DOHH2 (cell line): ENCODE results near the gene NPFF.

Source experiments
- EZH2phosphoT487 ChIP-seq: fragments of 200-600 bp; sonication (generic); IDR thresholded peaks from 2 replicates; pipeline ENCODE4 v1.6.1; 2017; ENCODE audit warnings: borderline replicate concordance, mild to moderate bottlenecking, antibody characterized with exemption, low read length, moderate library complexity, mixed read lengths
- TF ChIP-seq, protein P1 (sequence below): fragments of 200-600 bp; sonication (generic); IDR thresholded peaks from one replicate; pipeline ENCODE4 v1.5.1; 2014; ENCODE audit warnings: antibody characterized with exemption, mild to moderate bottlenecking, low read depth, low read length; ENCODE audit not compliant: poor library complexity, severe bottlenecking

DNA sequence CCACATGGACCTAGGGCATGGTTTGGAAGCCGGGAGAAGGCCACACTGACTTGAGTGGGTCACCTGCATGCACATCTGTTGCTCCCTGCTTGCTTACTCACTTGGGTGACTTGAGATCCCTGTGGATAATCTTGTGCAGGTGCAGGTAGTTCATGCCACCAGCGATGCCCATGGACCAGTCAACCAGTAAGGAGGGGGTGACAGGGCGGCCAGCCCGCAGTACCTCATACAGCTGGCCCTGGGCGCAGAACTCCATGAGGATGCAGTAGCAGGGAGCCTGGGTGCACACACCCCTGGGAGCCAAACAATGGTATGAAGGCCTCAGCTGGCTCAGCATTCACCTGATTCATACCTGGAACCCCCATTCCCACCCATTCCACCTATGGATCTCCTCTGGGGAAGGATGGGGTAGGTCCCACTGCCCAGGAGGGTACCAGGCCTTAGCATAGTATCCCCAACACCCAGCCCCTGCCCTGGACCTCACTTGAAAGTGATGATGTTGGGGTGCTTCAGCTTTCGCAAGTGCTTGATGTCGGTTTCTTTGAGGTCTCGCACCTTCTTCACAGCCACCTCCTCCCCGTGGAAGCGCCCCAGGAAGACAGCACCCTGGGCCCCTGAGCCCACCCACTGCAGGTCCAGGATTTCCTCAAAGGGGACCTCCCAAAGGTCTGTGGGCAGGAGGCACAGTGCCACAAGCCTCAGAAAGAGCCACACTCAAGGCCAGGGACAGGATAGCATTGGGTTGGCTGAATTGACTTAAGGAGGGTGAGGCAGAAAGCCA, 21.1 kb downstream of the NPFF start:
- TF ChIP-seq, protein P1, sequence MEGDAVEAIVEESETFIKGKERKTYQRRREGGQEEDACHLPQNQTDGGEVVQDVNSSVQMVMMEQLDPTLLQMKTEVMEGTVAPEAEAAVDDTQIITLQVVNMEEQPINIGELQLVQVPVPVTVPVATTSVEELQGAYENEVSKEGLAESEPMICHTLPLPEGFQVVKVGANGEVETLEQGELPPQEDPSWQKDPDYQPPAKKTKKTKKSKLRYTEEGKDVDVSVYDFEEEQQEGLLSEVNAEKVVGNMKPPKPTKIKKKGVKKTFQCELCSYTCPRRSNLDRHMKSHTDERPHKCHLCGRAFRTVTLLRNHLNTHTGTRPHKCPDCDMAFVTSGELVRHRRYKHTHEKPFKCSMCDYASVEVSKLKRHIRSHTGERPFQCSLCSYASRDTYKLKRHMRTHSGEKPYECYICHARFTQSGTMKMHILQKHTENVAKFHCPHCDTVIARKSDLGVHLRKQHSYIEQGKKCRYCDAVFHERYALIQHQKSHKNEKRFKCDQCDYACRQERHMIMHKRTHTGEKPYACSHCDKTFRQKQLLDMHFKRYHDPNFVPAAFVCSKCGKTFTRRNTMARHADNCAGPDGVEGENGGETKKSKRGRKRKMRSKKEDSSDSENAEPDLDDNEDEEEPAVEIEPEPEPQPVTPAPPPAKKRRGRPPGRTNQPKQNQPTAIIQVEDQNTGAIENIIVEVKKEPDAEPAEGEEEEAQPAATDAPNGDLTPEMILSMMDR, result no peak
- no peak for TF ChIP-seq EZH2phosphoT487
